Duodenal mucosa (tissue), 2 donors: ENCODE measurements around the gene ADGRV1.

Experiments used
- H3K27ac ChIP-seq: one replicate; pipeline ENCODE4 v1.7.0; 2013; ENCODE audit warnings: low read depth, low read length
- H3K27me3 ChIP-seq, 2 donors: one replicate each; pipeline ENCODE4 v1.7.0; 2013; ENCODE audit warnings: low read length in 2 of 2, control low read depth in 1 of 2; ENCODE audit not compliant: insufficient read depth in 2 of 2, control insufficient read depth in 1 of 2
- H3K36me3 ChIP-seq, 2 donors: one replicate each; pipeline ENCODE4 v1.7.0; 2013; ENCODE audit warnings: low read length in 2 of 2, control low read depth in 1 of 2; ENCODE audit not compliant: insufficient read depth in 2 of 2, control insufficient read depth in 1 of 2
- H3K4me1 ChIP-seq, 2 donors: one replicate each; pipeline ENCODE4 v1.7.0; 2013; ENCODE audit warnings: low read length in 2 of 2, control low read depth in 1 of 2; ENCODE audit not compliant: insufficient read depth in 2 of 2, control insufficient read depth in 1 of 2
- H3K4me3 ChIP-seq, 2 donors: one replicate each; pipeline ENCODE4 v1.7.0; 2013; ENCODE audit warnings: low read length in 2 of 2, low read depth in 1 of 2
- H3K9ac ChIP-seq, 2 donors: one replicate each; pipeline ENCODE4 v1.7.0; 2013; ENCODE audit warnings: low read length in 2 of 2, low read depth in 1 of 2
- H3K9me3 ChIP-seq, 2 donors: one replicate each; pipeline ENCODE4 v1.7.0; 2013; ENCODE audit warnings: low read length in 2 of 2, control low read depth in 1 of 2; ENCODE audit not compliant: control insufficient read depth in 1 of 2

Gene ADGRV1

DNA sequence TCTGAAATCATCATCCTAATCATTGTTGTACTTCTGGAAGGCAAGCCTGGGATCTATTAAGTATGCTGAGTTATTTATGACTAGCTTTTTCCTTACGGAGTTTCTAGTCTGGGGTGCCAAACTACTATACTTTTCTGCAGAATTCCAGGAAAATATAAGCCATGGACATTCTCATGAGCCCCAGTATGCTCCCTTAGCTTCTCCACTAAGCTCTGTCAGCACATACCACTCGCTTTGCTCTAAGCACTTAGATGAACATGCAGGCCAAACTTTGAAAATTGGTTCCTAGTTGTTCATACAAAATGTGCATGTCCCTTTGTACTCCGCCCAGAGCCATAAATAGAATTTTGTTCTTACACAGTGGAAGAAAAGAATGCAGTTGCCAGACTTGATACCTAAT lies 539.9 kb downstream of the ADGRV1 start:
- no peak overlapping the region for H3K4me3 ChIP-seq
- no peak overlapping the region for H3K27ac ChIP-seq
- no peak overlapping the region for H3K9ac ChIP-seq

DNA sequence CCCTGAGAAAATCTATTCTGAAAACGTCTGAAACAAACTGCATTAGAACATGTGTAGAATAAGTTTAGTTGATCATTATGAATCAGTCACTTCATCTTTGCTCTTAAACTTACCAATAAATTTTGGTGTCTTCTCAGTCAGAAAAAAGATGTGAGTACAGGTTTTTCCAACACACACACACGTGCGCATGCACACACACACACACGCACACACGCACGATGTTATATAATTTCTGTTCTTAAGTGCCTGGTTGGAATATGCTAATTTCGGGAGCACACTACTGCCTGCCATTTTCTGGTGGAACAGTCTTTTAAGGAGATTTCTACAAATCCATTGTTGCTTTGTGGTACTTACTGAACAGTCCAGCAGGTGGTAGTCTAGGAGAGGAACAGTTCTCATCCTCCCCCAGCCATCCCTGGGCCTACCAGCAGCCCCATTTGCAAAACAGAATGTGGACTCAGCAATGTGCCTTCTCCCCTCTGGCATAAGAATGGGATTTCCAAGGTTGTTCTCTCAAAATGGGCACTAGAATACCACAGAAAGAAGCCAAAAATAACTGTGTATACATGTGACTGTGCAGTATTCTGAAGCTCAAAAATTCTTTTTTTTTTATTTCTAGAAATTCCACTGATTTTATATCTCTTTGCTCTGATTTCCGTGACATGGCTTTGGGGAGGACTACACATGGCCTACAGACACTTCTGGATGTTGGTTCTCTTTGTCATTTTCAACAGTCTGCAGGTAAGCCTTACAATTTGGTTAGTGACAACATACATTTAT lies 543.2 kb downstream of the ADGRV1 start:
- Histone ChIP-seq H3K9me3 (no peaks in the 10 kb centered on the region), H3K27me3 (no peaks in the 10 kb centered on the region), H3K36me3 (no peaks in the 10 kb centered on the region), H3K9ac (no peak overlapping the region), H3K27ac (no peak overlapping the region), H3K4me3 (no peak overlapping the region), H3K4me1 (no peaks in the 10 kb centered on the region)

More for the DNA sequence above, 539.9 kb downstream of the ADGRV1 start:
- Histone ChIP-seq H3K4me1 (peaks cover 0 to under 1% of the 10 kb centered on the region in 2 donors), H3K36me3 (no peaks in the 10 kb centered on the region), H3K9me3 (no peaks in the 10 kb centered on the region), H3K27me3 (no peaks in the 10 kb centered on the region)

DNA sequence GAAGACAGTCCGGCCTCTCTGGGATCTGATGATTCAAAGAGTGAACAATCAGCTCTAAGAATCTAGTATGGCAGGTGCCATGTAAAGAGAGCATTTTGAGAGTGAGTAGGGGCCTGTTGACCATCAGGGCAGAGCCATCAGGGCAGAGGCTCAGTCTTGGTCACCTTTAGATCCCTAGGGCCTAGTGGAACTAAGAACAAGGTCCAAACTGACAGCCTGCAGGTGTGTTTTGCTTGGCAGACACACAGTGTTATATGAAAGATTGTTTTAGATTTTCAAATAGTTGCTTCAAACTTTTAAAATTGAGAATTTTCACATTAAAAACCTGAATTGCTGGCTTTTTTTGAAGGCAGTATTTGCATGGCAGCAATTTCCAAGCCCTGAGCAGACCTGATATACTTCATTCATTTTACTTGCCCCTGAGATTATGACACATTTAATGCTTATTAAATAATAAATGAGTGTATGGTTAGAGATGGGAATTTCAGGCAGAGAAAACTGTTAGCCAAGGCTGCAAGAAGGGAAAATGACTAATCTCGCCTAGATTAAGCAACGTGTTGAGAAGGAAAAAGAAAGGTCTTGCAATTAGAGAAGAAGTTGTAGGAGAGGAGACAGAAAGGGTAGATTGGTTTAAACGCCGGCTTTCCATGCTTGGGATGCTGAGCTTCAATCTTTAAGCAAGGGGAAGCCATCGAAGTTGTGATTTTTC lies 544.9 kb downstream of the ADGRV1 start:
- no peak overlapping the region for H3K27ac ChIP-seq
- no peaks in the 10 kb centered on the region for H3K36me3 ChIP-seq
- no peaks in the 10 kb centered on the region for H3K27me3 ChIP-seq
- no peak overlapping the region for H3K9ac ChIP-seq
- no peaks in the 10 kb centered on the region for H3K4me1 ChIP-seq
- no peak overlapping the region for H3K4me3 ChIP-seq
- no peaks in the 10 kb centered on the region for H3K9me3 ChIP-seq

DNA sequence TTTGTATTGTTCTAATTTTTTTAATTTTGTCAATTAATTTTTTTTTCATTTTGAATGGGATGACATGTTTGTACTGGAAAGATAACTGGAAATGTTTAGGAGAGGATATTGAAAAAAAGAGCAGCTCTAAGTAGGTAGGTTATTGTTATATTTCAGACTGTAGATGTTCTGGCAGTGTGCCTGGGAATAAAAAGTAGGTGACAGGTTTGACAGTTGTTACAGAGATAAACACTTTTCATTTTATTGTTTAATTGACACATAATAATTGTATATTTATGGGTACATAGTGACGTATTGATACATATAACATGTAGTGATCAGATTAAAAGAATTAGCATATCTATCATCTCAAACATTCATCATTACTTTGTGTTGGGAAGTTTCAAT lies 545.5 kb downstream of the ADGRV1 start:
- Histone ChIP-seq H3K9ac (no peak overlapping the region), H3K9me3 (no peaks in the 10 kb centered on the region), H3K4me3 (no peak overlapping the region), H3K27me3 (no peaks in the 10 kb centered on the region), H3K27ac (no peak overlapping the region), H3K36me3 (no peaks in the 10 kb centered on the region), H3K4me1 (no peaks in the 10 kb centered on the region)

DNA sequence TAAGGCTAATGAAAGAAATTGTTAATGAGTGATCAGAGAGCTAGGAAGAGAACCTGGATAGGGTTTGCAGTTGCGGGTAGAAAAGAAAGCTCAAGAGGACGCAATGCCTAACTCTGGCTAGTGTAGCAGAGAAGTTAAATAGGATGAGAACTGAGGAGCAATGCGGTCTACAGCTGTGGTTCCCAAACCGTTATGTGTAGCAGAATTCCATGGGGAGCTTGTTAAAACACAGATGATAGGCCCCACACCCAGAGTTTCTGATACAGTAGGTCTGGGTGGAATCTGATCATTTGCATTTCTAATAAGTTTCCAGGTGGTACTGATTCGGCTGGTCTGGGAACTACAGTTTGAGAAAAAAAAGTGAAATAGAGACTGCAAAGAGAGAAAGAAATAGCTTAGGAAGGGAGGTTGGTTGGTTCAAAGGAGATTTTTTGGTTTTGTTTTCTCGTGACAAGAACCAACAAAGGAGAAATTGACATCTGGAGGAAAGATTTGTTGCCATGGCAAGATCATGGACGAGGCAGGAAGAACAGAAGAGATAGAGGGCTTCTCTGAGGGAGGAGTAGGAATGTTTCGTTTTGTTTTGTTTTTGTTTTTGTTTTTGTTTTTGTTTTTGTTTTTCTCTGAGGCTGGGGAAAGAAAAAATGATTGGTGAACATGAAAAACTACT lies 548.4 kb downstream of the ADGRV1 start:
- H3K4me1 ChIP-seq = no peaks in the 10 kb centered on the region
- H3K9me3 ChIP-seq = no peaks in the 10 kb centered on the region
- no peak overlapping the region for H3K9ac ChIP-seq
- H3K36me3 ChIP-seq = no peaks in the 10 kb centered on the region
- H3K27me3 ChIP-seq = no peaks in the 10 kb centered on the region
- H3K4me3 ChIP-seq = no peak overlapping the region
- no peak overlapping the region for H3K27ac ChIP-seq

DNA sequence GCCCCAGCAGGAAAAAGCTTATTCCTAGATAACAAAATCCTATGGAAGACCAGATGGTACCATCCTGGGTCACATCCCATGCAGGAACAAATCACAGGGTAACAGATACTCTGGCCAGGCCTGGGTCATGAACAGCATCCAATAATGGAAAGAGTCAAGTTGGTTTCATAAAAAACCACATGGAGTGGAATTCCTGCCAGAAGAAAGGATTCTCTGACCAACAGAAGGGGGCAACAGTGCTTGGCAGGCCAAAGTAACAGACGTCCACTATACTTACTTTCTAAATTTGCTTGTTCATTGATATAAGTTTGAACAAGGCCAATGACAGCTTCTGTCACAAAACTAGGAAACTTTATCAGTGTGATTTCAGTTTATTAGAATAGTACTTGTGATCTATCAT lies 551.0 kb downstream of the ADGRV1 start:
- Histone ChIP-seq H3K9ac (no peak overlapping the region), H3K4me3 (no peak overlapping the region), H3K9me3 (no peaks in the 10 kb centered on the region), H3K27ac (no peak overlapping the region), H3K36me3 (no peaks in the 10 kb centered on the region), H3K4me1 (no peaks in the 10 kb centered on the region), H3K27me3 (no peaks in the 10 kb centered on the region)

DNA sequence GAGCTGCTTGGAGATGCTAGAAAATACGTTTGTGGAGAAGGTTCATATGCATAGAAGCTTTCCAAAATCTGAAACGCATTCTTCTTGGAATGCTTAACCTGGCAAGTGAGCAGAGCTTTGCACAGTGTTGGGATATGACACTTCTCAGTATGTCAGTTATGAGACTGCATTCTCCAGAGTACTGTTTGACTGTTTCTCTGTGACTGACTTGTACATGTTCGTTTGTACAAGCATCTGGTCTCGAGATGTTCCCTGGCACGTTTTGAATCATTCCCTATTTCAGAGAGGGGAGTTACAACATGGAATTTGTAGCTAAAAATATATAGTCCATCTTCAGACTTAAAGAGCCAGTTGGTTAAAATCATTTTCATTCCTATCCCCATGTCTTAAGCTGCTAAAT lies 552.1 kb downstream of the ADGRV1 start:
- H3K27me3 ChIP-seq = no peaks in the 10 kb centered on the region
- no peaks in the 10 kb centered on the region for H3K36me3 ChIP-seq
- no peak overlapping the region for H3K27ac ChIP-seq
- H3K9me3 ChIP-seq = no peaks in the 10 kb centered on the region
- no peak overlapping the region for H3K9ac ChIP-seq
- no peak overlapping the region for H3K4me3 ChIP-seq
- no peaks in the 10 kb centered on the region for H3K4me1 ChIP-seq

DNA sequence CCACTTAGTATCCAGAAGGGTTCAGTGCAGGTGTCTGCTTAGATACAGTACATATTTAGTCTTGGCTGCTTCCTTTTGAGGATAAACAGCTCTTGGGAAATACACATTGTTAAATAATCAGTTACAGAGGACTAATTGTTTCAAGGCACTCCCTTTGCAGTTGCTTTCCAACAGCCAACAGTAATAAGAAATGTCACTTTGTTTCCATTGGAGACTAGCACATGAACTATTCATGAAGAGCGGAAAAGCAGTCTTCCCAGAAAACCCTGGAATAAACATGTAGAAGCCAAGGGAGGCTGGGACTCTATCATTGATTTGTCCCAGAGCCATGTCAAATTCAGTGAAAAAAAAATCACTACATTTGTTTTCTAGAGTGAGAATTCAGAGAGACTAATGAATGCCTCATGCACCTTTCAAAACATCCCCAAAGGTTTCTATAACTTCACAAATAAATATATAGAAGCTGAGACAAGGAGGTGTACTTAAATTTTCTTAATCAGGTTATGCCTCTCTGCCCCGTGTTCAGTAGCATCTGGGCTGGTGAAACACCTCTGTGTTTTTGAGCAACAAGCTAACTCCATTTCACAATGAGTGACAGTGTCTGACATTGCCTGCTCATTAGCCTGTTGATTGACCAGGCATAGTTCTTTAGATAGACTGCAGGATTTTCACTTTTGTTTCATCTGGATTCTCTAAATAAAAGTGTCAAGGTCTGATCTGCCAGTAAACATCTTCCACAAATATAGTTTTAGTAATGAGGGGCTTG lies 553.1 kb downstream of the ADGRV1 start:
- Histone ChIP-seq H3K4me1 (no peaks in the 10 kb centered on the region), H3K27ac (no peak overlapping the region), H3K36me3 (no peaks in the 10 kb centered on the region), H3K4me3 (no peak overlapping the region), H3K27me3 (no peaks in the 10 kb centered on the region), H3K9ac (no peak overlapping the region), H3K9me3 (no peaks in the 10 kb centered on the region)

DNA sequence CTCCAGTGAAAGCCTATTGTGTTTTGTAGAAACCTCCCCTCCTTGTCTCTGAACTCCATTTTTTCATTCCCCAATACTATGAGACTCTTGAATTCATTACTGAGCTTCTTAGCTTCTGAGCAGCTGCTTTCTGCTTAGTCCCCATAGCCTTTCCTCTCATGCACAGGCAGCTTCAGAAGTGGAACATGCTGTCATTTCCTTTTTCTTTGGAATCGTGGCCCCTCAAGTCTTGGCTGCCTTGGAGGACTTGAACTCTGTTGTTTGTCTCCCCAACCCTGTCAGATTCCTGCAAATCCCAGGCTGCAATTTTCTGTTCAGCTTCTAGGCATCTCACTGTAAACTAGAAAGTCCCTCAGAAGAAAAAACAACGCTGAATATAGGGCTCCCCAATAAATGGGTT lies 556.1 kb downstream of the ADGRV1 start:
- no peaks in the 10 kb centered on the region for H3K27me3 ChIP-seq
- no peak overlapping the region for H3K27ac ChIP-seq
- H3K9me3 ChIP-seq = no peaks in the 10 kb centered on the region
- no peaks in the 10 kb centered on the region for H3K36me3 ChIP-seq
- no peak overlapping the region for H3K9ac ChIP-seq
- no peak overlapping the region for H3K4me3 ChIP-seq
- no peaks in the 10 kb centered on the region for H3K4me1 ChIP-seq

DNA sequence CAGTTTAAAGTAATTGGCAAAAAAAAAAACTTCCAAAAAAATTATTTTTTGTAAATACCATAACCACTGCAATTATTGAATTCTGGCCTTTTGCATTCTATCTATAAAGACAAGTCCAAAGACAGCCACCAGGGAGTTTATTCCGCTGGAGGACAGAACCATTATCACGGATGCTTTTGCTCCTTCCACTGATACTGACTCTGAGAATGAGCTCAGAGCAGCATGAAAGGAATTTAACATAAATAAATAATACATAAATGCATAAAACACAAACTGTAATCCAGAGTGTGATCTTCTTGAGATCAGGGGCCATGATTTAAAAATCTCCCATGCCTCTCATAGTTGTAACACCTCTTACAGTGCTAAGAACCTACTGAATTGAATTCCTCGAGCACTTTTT lies 559.8 kb downstream of the ADGRV1 start:
- Histone ChIP-seq H3K36me3 (no peaks in the 10 kb centered on the region), H3K27me3 (no peaks in the 10 kb centered on the region), H3K4me1 (no peaks in the 10 kb centered on the region), H3K9ac (no peak overlapping the region), H3K9me3 (no peaks in the 10 kb centered on the region), H3K27ac (no peak overlapping the region), H3K4me3 (no peak overlapping the region)
